ENCODE results near the gene MOCS3. TPM values are rescaled to one million over a fixed set of nuclear protein-coding genes. Genes with fewer than 3 reads are reported as not detected.

Gene MOCS3
- total RNA-seq, 2 donors from 2014 or later, result 2.9 to 3.1 TPM

DNA sequence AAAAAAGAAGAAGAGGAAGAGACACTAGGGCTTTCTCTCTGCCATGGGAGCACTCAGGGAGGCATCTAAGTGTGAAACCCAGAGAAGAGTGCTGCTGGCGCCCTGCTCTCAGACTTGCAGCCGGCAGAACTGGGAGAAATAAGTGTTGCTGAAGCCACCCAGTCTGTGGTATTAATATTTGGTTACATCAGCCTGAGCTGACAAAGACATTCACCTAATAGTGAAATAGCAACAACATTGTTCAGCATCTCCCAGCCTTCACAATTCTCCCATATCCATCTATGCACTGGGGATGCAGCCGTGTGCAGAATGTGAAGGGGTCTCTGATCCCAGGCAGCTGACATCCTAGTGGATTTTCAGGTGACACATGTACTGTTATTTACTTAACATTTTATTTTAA is 52.3 kb downstream of the MOCS3 start:
- no peak for TF ChIP-seq CTCF (IDR thresholded peaks at IDR 0.05)
- H3K27ac ChIP-seq, result no peak overlapping the region
- H3K4me3 ChIP-seq, result no peak overlapping the region
- no peaks in the 10 kb centered on the region for H3K27me3 ChIP-seq
- H3K36me3 ChIP-seq, result no peaks in the 10 kb centered on the region
- no peaks in the 10 kb centered on the region for H3K9me3 ChIP-seq
- H3K4me1 ChIP-seq, result no peaks in the 10 kb centered on the region
- no peak for DNase-seq (ENCODE audit: low spot score)

DNA sequence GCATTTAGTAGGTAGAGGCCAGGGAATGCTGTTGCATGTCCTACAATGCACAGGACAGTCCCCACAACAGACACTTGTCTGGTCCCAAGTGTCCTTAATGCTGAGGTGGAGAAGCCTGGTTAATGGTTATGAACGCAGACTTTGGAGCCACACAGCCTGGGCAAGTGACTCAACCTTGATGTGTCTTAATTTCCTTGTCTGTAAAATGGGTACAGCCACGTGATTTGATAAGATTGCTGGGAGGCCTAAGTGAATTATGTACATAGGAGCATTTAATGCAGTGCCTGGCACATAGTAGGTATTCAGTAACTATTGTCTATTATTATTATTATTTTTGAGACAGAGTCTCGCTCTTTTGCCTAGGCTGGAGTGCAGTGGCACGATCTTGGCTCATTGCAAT is 52.9 kb downstream of the MOCS3 start:
- no peak for TF ChIP-seq CTCF (IDR thresholded peaks at IDR 0.05)
- no peaks in the 10 kb centered on the region for H3K4me1 ChIP-seq
- H3K4me3 ChIP-seq, result no peak overlapping the region
- no peaks in the 10 kb centered on the region for H3K27me3 ChIP-seq
- no peaks in the 10 kb centered on the region for H3K9me3 ChIP-seq
- no peaks in the 10 kb centered on the region for H3K36me3 ChIP-seq
- DNase-seq (ENCODE audit: low spot score), result no peak
- no peak overlapping the region for H3K27ac ChIP-seq

GRCh38 chr20:51012357-51012756 is 53.7 kb downstream of the MOCS3 start:
- H3K36me3 ChIP-seq, result no peaks in the 10 kb centered on the region
- TF ChIP-seq CTCF (IDR thresholded peaks at IDR 0.05), result no peak
- no peaks in the 10 kb centered on the region for H3K4me1 ChIP-seq
- H3K9me3 ChIP-seq, result no peaks in the 10 kb centered on the region
- H3K27me3 ChIP-seq, result no peaks in the 10 kb centered on the region
- no peak overlapping the region for H3K27ac ChIP-seq
- no peak for DNase-seq (ENCODE audit: low spot score)
- H3K4me3 ChIP-seq, result no peak overlapping the region

Other genes with a start within 250 kb of the MOCS3 start
- 1 to 10 TPM; 4.4 to 5.9 TPM for gene PARD6B, start 227.2 kb upstream of the MOCS3 start, total RNA-seq
- gene BCAS4, start 163.8 kb upstream of the MOCS3 start, total RNA-seq, result 1 to 10 TPM; 1.5 to 2.2 TPM
- 10 to 100 TPM; 23.7 to 34.3 TPM for gene ADNP, start 27.4 kb upstream of the MOCS3 start, total RNA-seq
- 10 to 100 TPM; 35.0 to 78.1 TPM for gene DPM1, start 286 bp upstream of the MOCS3 start, total RNA-seq
- 1 to 10 TPM in 1 of 2 donors, under 1 TPM in 1; 0.70 to 2.3 TPM for gene KCNG1, start 64.3 kb downstream of the MOCS3 start, total RNA-seq